SIG-M5 treated with dmso at 0.1 percent for 504 hours (cell line): Measurements from ENCODE around the gene LAMB1.
A peak's percentile ranks its signal among the peaks of the same experiment; 100 is the strongest.

Experiments used
- DNase-seq: peaks from one replicate; lab custom pipeline; 2025; ENCODE audit not compliant: unreplicated experiment; lab: John Stamatoyannopoulos, UW

LAMB1 gene

GRCh38 chr7:107884066-107884818, 118.7 kb downstream of the LAMB1 start:
- DNase-seq = no peak

- no peak for DNase-seq
These were observed 120.2 kb downstream of the LAMB1 start for GRCh38 chr7:107882766-107883165.

GRCh38 chr7:107879400-107880035, 123.4 kb downstream of the LAMB1 start:
- peak; percentile 82 for DNase-seq

- DNase-seq = no peak
These were observed 124.3 kb downstream of the LAMB1 start for GRCh38 chr7:107878636-107879035.

GRCh38 chr7:107877731-107878382, 125.1 kb downstream of the LAMB1 start:
- DNase-seq = no peak

- DNase-seq = no peak
These were observed 126.0 kb downstream of the LAMB1 start for GRCh38 chr7:107876916-107877315.

- DNase-seq = peak; percentile 79
These were observed 128.1 kb downstream of the LAMB1 start for GRCh38 chr7:107874605-107875446.

- no peak for DNase-seq
These were observed 128.8 kb downstream of the LAMB1 start for GRCh38 chr7:107874111-107874510.
